Stimulated activated naive CD8-positive, alpha-beta T cell treated with anti-CD3 and anti-CD28 coated beads, Interleukin-15, amount 100 ng/mL, for 72 hours (primary cell): ENCODE results near the gene GPR27.

ENCODE experiments used
- ATAC-seq: fragments of 150-1000 bp; cut with Tn5 transposase; 2 replicates; pipeline ENCODE4 v1.10.0; 2021; ENCODE audit warnings: mild to moderate bottlenecking, moderate library complexity
- DNase-seq, 2 donors: peaks; one replicate each; pipeline ENCODE4 v3.0.0; 2021 to 2022
- H3K27ac Mint-ChIP-seq, 2 donors: one replicate each; pipeline ENCODE4 v1.8.0; 2022; ENCODE audit warnings: mild to moderate bottlenecking in 2 of 2, mixed read lengths in 2 of 2, moderate library complexity in 2 of 2
- H3K27me3 Mint-ChIP-seq: one replicate; pipeline ENCODE4 v1.8.0; 2022; ENCODE audit warnings: mixed read lengths
- H3K4me1 Mint-ChIP-seq: one replicate; pipeline ENCODE4 v1.8.0; 2022; ENCODE audit warnings: mild to moderate bottlenecking, mixed read lengths
- H3K4me3 Mint-ChIP-seq, 2 donors: one replicate each; pipeline ENCODE4 v1.8.0; 2022; ENCODE audit warnings: mild to moderate bottlenecking in 2 of 2, mixed read lengths in 2 of 2, moderate library complexity in 1 of 2
- H3K9me3 Mint-ChIP-seq, 2 donors: one replicate each; pipeline ENCODE4 v1.8.0; 2022; ENCODE audit warnings: mixed read lengths in 2 of 2

Gene GPR27

GRCh38 chr3:71789922-71790321 is 36.3 kb downstream of the GPR27 start:
- DNase-seq: no peak
- peaks cover 54% of the 10 kb centered on the region for H3K27me3 Mint-ChIP-seq

GRCh38 chr3:71791634-71792033 is 38.0 kb downstream of the GPR27 start:
- H3K9me3 Mint-ChIP-seq: no peaks in the 10 kb centered on the region
- no peak overlapping the region for H3K4me3 Mint-ChIP-seq
- peaks cover 47% of the 10 kb centered on the region for H3K27me3 Mint-ChIP-seq
- H3K4me1 Mint-ChIP-seq: no peaks in the 10 kb centered on the region
- no peak overlapping the region for H3K27ac Mint-ChIP-seq
- ATAC-seq (no peak), DNase-seq (no peak)

More at GRCh38 chr3:71789922-71790321, 36.3 kb downstream of the GPR27 start:
- H3K27ac Mint-ChIP-seq: no peak overlapping the region
- no peaks in the 10 kb centered on the region for H3K9me3 Mint-ChIP-seq
- peaks cover 11% of the 10 kb centered on the region for H3K4me1 Mint-ChIP-seq
- no peak overlapping the region for H3K4me3 Mint-ChIP-seq
- no peak for ATAC-seq

GRCh38 chr3:71796290-71796689 is 42.6 kb downstream of the GPR27 start:
- Mint-ChIP-seq H3K27me3 (peaks cover 33% of the 10 kb centered on the region), H3K9me3 (no peaks in the 10 kb centered on the region), H3K4me3 (no peak overlapping the region), H3K4me1 (no peaks in the 10 kb centered on the region), H3K27ac (no peak overlapping the region)
- ATAC-seq: no peak
- no peak for DNase-seq

GRCh38 chr3:71797455-71797854 is 43.8 kb downstream of the GPR27 start:
- Mint-ChIP-seq H3K4me1 (no peaks in the 10 kb centered on the region), H3K9me3 (no peaks in the 10 kb centered on the region), H3K27ac (no peak overlapping the region), H3K4me3 (no peak overlapping the region), H3K27me3 (peaks cover 42% of the 10 kb centered on the region)
- DNase-seq (no peak), ATAC-seq (no peak)

GRCh38 chr3:71800023-71800422 is 46.4 kb downstream of the GPR27 start:
- Mint-ChIP-seq H3K9me3 (no peaks in the 10 kb centered on the region), H3K27ac (no peak overlapping the region), H3K4me3 (no peak overlapping the region), H3K4me1 (no peaks in the 10 kb centered on the region), H3K27me3 (peaks cover 35% of the 10 kb centered on the region)
- no peak for ATAC-seq
- DNase-seq: no peak

- ATAC-seq: no peak
- no peak overlapping the region for H3K4me3 Mint-ChIP-seq
Observed at GRCh38 chr3:71801986-71802385, 48.3 kb downstream of the GPR27 start.

GRCh38 chr3:71803248-71803647 is 49.6 kb downstream of the GPR27 start:
- ATAC-seq (no peak), DNase-seq (no peak)
- Mint-ChIP-seq H3K4me1 (no peaks in the 10 kb centered on the region), H3K27me3 (peaks cover 25% of the 10 kb centered on the region), H3K4me3 (no peak overlapping the region), H3K27ac (no peak overlapping the region), H3K9me3 (no peaks in the 10 kb centered on the region)

More at GRCh38 chr3:71801986-71802385, 48.3 kb downstream of the GPR27 start:
- no peak for DNase-seq
- no peak overlapping the region for H3K27ac Mint-ChIP-seq
- no peaks in the 10 kb centered on the region for H3K4me1 Mint-ChIP-seq
- H3K9me3 Mint-ChIP-seq: no peaks in the 10 kb centered on the region
- H3K27me3 Mint-ChIP-seq: peaks cover 25% of the 10 kb centered on the region

- Mint-ChIP-seq H3K4me3 (no peak overlapping the region), H3K27ac (no peak overlapping the region)
Observed at GRCh38 chr3:71805199-71805598, 51.5 kb downstream of the GPR27 start.

GRCh38 chr3:71805691-71806090 is 52.0 kb downstream of the GPR27 start:
- no peaks in the 10 kb centered on the region for H3K4me1 Mint-ChIP-seq
- H3K4me3 Mint-ChIP-seq: no peak overlapping the region
- DNase-seq: no peak
- H3K27ac Mint-ChIP-seq: no peak overlapping the region
- H3K9me3 Mint-ChIP-seq: no peaks in the 10 kb centered on the region
- no peak for ATAC-seq
- peaks cover 13% of the 10 kb centered on the region for H3K27me3 Mint-ChIP-seq

More at GRCh38 chr3:71805199-71805598, 51.5 kb downstream of the GPR27 start:
- DNase-seq: no peak
- no peaks in the 10 kb centered on the region for H3K4me1 Mint-ChIP-seq
- no peak for ATAC-seq
- H3K27me3 Mint-ChIP-seq: peaks cover 13% of the 10 kb centered on the region
- no peaks in the 10 kb centered on the region for H3K9me3 Mint-ChIP-seq
